NT2/D1 (cell line): Measurements from ENCODE around the gene GNAT3.

Source experiments
- DNase-seq: peaks from one replicate; pipeline ENCODE4 v3.0.0-alpha.2; 2011; ENCODE audit warnings: low read depth, low spot score
- H3K27me3 ChIP-seq: 2 replicates; pipeline ENCODE4 v1.6.0; 2011; ENCODE audit warnings: mild to moderate bottlenecking; ENCODE audit not compliant: insufficient read length, insufficient read depth
- H3K36me3 ChIP-seq: 2 replicates; pipeline ENCODE4 v1.6.1; 2011; ENCODE audit warnings: mild to moderate bottlenecking, low read length, mixed read lengths; ENCODE audit not compliant: insufficient read depth, insufficient read length
- H3K4me1 ChIP-seq: 2 replicates; pipeline ENCODE4 v1.5.1; 2011; ENCODE audit not compliant: insufficient read depth, insufficient read length
- H3K4me3 ChIP-seq: 2 replicates; pipeline ENCODE4 v1.5.1; 2011; ENCODE audit warnings: low read depth; ENCODE audit not compliant: insufficient read length
- H3K9ac ChIP-seq: 2 replicates; pipeline ENCODE4 v1.6.0; 2011; ENCODE audit warnings: low read depth; ENCODE audit not compliant: insufficient read length
- H3K9me3 ChIP-seq: 2 replicates; pipeline ENCODE4 v1.5.1; 2011; ENCODE audit warnings: mild to moderate bottlenecking, low read length; ENCODE audit not compliant: insufficient read depth
- SUZ12 ChIP-seq: IDR thresholded peaks from 2 replicates; pipeline ENCODE4 v1.6.1; 2011; ENCODE audit not compliant: insufficient read length, insufficient read depth; ENCODE audit errors: extremely low read depth
- YY1 ChIP-seq: IDR thresholded peaks from 2 replicates; pipeline ENCODE4 v1.6.1; 2011; ENCODE audit not compliant: insufficient read length, insufficient read depth
- ZNF274 ChIP-seq: IDR thresholded peaks from 2 replicates; pipeline ENCODE4 v1.6.1; 2011; ENCODE audit warnings: mild to moderate bottlenecking, low read depth, low read length

Gene GNAT3

GRCh38 chr7:80463272-80463920 is 48.5 kb downstream of the GNAT3 start:
- H3K27me3 ChIP-seq, result no peaks in the 10 kb centered on the region
- TF ChIP-seq YY1 (no peak), SUZ12 (no peak), ZNF274 (no peak)
- no peak for DNase-seq
- no peak overlapping the region for H3K4me3 ChIP-seq
- no peaks in the 10 kb centered on the region for H3K36me3 ChIP-seq
- no peak overlapping the region for H3K9ac ChIP-seq
- H3K4me1 ChIP-seq, result no peaks in the 10 kb centered on the region
- H3K9me3 ChIP-seq, result no peaks in the 10 kb centered on the region

- DNase-seq, result no peak
- TF ChIP-seq ZNF274 (no peak), SUZ12 (no peak), YY1 (no peak)
- Histone ChIP-seq H3K27me3 (no peaks in the 10 kb centered on the region), H3K36me3 (no peaks in the 10 kb centered on the region), H3K4me1 (no peaks in the 10 kb centered on the region), H3K4me3 (no peak overlapping the region), H3K9me3 (no peaks in the 10 kb centered on the region), H3K9ac (no peak overlapping the region)
Measured at GRCh38 chr7:80460857-80461256, 51.0 kb downstream of the GNAT3 start.

GRCh38 chr7:80459776-80460510 is 51.9 kb downstream of the GNAT3 start:
- Histone ChIP-seq H3K9ac (no peak overlapping the region), H3K4me3 (no peak overlapping the region), H3K27me3 (no peaks in the 10 kb centered on the region), H3K36me3 (no peaks in the 10 kb centered on the region), H3K4me1 (no peaks in the 10 kb centered on the region), H3K9me3 (no peaks in the 10 kb centered on the region)
- no peak for DNase-seq
- TF ChIP-seq YY1 (no peak), SUZ12 (no peak), ZNF274 (no peak)

- no peak for TF ChIP-seq ZNF274
- TF ChIP-seq SUZ12, result no peak
- no peak for TF ChIP-seq YY1
- Histone ChIP-seq H3K4me1 (no peaks in the 10 kb centered on the region), H3K9me3 (no peaks in the 10 kb centered on the region), H3K4me3 (no peak overlapping the region), H3K36me3 (no peaks in the 10 kb centered on the region), H3K9ac (no peak overlapping the region), H3K27me3 (no peaks in the 10 kb centered on the region)
- DNase-seq, result no peak
Measured at GRCh38 chr7:80458822-80459725, 52.8 kb downstream of the GNAT3 start.

- Histone ChIP-seq H3K36me3 (no peaks in the 10 kb centered on the region), H3K4me1 (no peaks in the 10 kb centered on the region), H3K9me3 (no peaks in the 10 kb centered on the region), H3K27me3 (no peaks in the 10 kb centered on the region), H3K9ac (no peak overlapping the region), H3K4me3 (no peak overlapping the region)
- DNase-seq, result no peak
- TF ChIP-seq YY1, result no peak
- no peak for TF ChIP-seq SUZ12
- TF ChIP-seq ZNF274, result no peak
Measured at GRCh38 chr7:80453699-80454340, 58.0 kb downstream of the GNAT3 start.

GRCh38 chr7:80450621-80451308 is 61.1 kb downstream of the GNAT3 start:
- TF ChIP-seq SUZ12, result no peak
- TF ChIP-seq ZNF274, result no peak
- no peak for TF ChIP-seq YY1
- no peaks in the 10 kb centered on the region for H3K9me3 ChIP-seq
- no peak overlapping the region for H3K4me3 ChIP-seq
- no peaks in the 10 kb centered on the region for H3K4me1 ChIP-seq
- H3K27me3 ChIP-seq, result no peaks in the 10 kb centered on the region
- no peak overlapping the region for H3K9ac ChIP-seq
- no peak for DNase-seq
- no peaks in the 10 kb centered on the region for H3K36me3 ChIP-seq
